Measurements from ENCODE around the gene PGS1.

PGS1 gene

GRCh38 chr17:78355701-78356100 lies 22.7 kb upstream of the PGS1 start:
- DNase-seq (ENCODE audit: low spot score) = no peak
- ChIA-PET CTCF (no interaction called here), POLR2A (ENCODE audit: low non-redundant PET) (no interaction called here)
- TF ChIP-seq, protein P1, sequence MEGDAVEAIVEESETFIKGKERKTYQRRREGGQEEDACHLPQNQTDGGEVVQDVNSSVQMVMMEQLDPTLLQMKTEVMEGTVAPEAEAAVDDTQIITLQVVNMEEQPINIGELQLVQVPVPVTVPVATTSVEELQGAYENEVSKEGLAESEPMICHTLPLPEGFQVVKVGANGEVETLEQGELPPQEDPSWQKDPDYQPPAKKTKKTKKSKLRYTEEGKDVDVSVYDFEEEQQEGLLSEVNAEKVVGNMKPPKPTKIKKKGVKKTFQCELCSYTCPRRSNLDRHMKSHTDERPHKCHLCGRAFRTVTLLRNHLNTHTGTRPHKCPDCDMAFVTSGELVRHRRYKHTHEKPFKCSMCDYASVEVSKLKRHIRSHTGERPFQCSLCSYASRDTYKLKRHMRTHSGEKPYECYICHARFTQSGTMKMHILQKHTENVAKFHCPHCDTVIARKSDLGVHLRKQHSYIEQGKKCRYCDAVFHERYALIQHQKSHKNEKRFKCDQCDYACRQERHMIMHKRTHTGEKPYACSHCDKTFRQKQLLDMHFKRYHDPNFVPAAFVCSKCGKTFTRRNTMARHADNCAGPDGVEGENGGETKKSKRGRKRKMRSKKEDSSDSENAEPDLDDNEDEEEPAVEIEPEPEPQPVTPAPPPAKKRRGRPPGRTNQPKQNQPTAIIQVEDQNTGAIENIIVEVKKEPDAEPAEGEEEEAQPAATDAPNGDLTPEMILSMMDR (conservative IDR thresholded peaks at IDR 0.05; ENCODE audit: low read depth) = no peak
- H3K27ac ChIP-seq = peak overlapping the region; percentile 86

DNA sequence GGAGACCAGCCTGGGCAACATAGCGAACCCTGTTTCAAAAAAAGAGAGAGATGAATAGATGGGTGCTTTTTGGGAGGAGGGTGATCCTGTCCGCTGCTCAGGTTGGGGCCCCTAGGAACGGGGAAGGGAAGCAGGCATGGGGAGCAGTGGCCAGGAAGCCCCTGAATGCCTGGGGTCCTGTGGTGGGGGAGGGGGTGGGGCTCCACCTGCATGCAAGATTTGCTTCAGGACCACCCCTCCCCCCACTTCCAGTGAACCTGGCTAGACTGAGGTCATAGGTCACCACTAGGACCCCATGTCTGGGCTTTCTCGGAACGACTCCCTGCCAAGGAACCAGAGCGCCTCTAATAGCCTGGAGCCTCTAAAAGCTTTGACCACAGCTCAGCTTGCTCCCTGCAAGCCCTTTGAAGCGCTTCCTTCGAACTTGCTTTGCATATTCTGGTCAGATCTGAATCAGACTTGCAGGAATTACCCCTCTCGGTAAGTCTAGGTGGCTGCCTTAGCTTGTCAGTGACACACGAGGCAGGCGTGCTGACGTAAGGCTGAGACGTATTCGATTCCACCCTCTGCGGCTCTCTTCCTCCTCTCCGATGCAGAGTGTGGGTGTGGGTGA lies 22.2 kb upstream of the PGS1 start:
- ChIA-PET POLR2A (ENCODE audit: low non-redundant PET) (no interaction called here), CTCF (no interaction called here)
- peak; percentile 86 for DNase-seq (ENCODE audit: low spot score)
- TF ChIP-seq, protein P1 (conservative IDR thresholded peaks at IDR 0.05; ENCODE audit: low read depth) = no peak
- peak overlapping the region; percentile 86 for H3K27ac ChIP-seq

DNA sequence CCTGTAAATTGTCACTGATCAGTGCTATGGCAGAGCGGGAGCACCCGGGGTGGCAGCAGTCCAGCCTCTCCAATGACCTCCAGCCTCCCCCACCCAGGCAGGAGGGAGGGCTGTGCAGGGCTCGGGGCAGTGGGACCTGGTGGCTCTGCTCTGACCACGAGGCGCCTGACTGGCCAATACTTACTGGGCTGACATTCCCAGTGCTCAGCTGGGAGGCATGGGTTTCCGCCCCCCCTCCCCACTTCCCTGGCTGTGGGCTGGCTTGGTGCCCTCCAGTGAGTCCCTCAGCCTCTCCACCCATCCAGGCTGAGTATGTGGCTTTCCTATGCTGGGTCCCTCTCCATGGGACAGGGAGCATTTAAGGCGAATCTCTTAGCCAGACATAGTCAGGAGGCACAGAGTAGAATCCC lies 21.3 kb upstream of the PGS1 start:
- H3K27ac ChIP-seq = peak overlapping the region; percentile 86
- ChIA-PET POLR2A (ENCODE audit: low non-redundant PET) (no interaction called here), CTCF (no interaction called here)
- TF ChIP-seq, protein P1 (conservative IDR thresholded peaks at IDR 0.05; ENCODE audit: low read depth) = no peak
- DNase-seq (ENCODE audit: low spot score) = no peak

DNA sequence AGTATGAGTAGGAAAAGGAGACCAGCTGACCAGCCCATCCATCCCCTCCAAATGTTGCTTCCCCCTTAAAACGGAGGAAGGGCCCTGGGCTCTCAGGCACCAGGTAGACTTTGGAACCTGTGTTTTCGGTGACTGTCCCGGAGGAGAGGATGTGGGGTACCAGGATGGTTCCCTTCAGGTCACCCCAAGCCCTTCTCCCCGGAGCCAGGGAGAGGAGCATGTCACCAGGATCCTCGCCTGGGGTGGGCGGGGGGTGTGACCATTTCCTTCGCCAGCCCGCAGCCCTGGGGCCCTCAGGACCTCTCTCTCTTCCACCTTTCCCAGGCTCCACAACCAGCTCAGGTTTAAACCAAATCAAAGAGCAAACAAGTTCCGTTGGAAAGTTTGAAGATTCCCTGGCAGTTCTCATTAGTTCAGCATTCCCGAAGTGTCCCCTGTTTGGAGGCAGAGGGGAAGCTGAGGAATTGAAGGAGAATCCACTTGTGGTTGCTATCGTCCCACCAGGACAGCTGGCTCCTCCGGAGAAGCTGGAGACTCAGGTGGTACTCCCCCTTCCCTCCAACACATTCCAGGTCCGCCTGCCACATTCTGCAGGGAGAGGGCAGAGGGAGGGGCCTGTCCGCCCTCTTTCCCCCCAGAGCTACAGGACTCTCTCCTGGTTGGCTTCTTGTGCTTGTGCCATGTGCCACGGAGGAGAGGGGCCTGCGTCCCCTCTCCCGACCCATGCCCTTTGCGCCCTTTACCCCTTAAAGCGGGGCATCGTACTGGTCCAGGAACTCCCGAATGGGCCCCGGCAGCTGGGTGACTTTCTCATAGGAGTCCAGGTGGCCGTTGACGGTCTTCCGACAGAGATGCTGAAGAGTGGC lies 20.5 kb upstream of the PGS1 start:
- H3K27ac ChIP-seq = peak overlapping the region; percentile 86
- ChIA-PET CTCF (interaction anchor here (0.6 to 5.5 kb wide), 2 partner anchors 65 to 128 kb away, joined by 3 to 78 read pairs; no protein-coding TSS in a partner anchor), POLR2A (ENCODE audit: low non-redundant PET) (no interaction called here)
- DNase-seq (ENCODE audit: low spot score) = no peak
- TF ChIP-seq, protein P1 (conservative IDR thresholded peaks at IDR 0.05; ENCODE audit: low read depth) = no peak

DNA sequence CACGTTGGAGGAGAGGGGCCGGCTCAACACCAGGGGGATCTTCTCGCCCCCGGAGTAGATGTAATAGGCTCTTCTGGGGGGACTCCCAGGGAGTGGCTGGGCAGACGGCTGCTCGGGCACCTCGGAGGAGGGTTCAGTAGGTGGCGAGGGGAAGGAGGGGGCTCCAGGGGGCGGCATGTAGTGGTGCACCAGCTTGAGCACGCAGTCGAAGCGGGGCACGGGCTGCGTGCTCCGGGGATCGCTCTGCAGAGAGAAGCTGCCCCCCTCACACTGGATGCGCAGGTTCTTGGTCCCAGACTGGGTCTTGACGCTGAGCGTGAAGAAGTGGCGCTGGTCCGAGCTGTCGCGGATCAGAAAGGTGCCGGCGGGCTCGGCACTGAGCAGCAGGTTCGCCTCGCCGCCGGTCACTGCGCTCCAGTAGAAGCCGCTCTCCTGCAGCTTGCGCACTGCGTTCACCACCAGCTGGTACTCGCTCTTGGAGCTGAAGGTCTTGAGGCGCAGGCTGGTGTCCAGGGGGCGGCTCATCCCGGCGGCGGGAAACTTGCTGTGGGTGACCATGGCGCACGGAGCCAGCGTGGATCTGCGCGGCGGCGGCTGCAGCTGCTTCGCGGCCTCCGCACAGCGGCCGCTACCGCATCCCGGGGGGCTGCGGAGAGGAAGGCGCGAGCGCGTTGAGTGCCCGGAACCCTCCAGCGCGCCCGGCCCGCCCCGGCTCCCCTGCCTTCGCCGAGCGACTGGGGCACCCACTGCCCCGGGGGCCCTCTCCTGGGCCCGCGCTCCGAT lies 19.7 kb upstream of the PGS1 start:
- POLR2A ChIA-PET (ENCODE audit: low non-redundant PET) = no interaction called here
- DNase-seq (ENCODE audit: low spot score) = no peak
- TF ChIP-seq, protein P1 (conservative IDR thresholded peaks at IDR 0.05; ENCODE audit: low read depth) = no peak
- CTCF ChIA-PET = interaction anchor here (0.6 to 5.5 kb wide), 2 partner anchors 64 to 208 kb away, joined by 3 to 78 read pairs; no protein-coding TSS in a partner anchor
- peak overlapping the region; percentile 80 for H3K27ac ChIP-seq
